GM12874 (cell line): ENCODE data around the gene SPACA6.

Experiments used
- TF ChIP-seq, protein P1 (sequence below): IDR thresholded peaks from 2 replicates; pipeline ENCODE4 v1.5.1; 2011; ENCODE audit warnings: low read depth, mild to moderate bottlenecking, control low read depth, low read length, moderate library complexity; ENCODE audit not compliant: insufficient read depth

Gene SPACA6

GRCh38 chr19:51654783-51655182 lies 38.3 kb upstream of the SPACA6 start:
- TF ChIP-seq, protein P1, sequence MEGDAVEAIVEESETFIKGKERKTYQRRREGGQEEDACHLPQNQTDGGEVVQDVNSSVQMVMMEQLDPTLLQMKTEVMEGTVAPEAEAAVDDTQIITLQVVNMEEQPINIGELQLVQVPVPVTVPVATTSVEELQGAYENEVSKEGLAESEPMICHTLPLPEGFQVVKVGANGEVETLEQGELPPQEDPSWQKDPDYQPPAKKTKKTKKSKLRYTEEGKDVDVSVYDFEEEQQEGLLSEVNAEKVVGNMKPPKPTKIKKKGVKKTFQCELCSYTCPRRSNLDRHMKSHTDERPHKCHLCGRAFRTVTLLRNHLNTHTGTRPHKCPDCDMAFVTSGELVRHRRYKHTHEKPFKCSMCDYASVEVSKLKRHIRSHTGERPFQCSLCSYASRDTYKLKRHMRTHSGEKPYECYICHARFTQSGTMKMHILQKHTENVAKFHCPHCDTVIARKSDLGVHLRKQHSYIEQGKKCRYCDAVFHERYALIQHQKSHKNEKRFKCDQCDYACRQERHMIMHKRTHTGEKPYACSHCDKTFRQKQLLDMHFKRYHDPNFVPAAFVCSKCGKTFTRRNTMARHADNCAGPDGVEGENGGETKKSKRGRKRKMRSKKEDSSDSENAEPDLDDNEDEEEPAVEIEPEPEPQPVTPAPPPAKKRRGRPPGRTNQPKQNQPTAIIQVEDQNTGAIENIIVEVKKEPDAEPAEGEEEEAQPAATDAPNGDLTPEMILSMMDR, result no peak

DNA sequence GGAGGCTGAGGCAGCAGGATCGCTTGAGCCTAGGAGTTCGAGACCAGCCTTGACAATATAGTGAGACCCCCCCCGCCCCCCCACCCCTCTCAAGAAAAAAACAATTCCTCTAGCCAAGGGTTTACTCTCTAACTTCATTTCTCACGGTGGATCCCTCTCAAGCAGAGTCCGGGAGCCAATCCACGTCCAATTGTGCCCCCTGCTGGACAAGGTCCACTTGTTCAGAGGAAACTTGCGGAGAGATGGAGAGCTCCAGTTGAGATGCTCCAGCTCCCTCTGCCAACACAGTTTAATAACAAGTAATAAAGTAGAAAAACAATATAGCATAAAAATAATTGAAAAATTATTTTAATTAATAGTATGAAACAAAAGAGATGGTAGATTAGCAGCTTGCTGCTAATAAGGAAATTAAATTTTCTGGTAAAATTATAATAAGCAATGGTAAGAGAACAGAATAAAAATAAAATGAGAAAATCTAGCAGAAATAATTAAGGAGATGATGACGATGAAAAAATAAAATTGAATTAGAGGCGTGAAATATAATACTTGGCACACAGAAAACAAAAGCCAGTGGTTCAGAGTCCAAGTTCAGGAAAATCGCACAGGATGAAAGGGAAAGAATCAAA lies 32.0 kb upstream of the SPACA6 start:
- TF ChIP-seq, protein P1, result peak; percentile 71

DNA sequence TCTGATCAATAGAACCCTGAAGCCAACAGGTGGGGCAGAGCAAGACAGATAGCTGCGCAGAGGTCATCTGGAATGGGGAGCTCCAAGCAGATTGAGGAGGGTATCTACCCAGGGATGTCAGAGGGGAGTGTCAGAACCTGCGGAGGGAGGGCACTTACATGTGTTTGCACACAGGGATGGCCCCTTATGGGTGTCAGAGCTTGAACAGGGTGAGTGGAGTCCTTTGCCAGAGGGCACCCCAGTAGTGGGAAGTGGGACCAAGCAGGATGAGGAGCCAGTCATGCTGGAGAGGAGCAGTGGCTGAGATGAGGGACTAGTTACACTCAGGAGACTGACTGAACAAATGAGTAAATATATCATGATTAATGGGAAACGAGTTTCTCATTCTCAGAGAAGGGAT lies 29.5 kb upstream of the SPACA6 start:
- TF ChIP-seq, protein P1, result no peak

GRCh38 chr19:51664131-51664530 lies 29.0 kb upstream of the SPACA6 start:
- TF ChIP-seq, protein P1, result no peak

GRCh38 chr19:51664997-51665396 lies 28.1 kb upstream of the SPACA6 start:
- TF ChIP-seq, protein P1, result no peak

DNA sequence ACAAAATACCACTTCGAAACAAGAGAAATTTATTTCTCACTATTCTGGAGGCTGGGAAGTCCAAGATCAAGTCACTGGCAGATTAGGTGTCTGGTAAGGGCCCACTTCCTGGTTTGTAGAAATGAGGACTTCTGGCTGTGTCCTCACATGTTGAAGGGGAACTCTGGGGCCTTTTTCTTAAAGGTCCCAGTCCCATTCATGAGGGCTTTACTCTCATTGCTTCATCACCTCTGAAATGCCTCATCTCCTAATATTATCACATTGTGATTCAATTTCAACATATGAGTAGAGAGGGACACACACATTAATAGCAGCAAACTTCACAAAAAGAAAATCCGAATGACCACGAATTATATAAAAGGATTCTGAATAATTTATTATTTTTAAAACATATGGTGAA lies 24.9 kb upstream of the SPACA6 start:
- TF ChIP-seq, protein P1, result no peak

DNA sequence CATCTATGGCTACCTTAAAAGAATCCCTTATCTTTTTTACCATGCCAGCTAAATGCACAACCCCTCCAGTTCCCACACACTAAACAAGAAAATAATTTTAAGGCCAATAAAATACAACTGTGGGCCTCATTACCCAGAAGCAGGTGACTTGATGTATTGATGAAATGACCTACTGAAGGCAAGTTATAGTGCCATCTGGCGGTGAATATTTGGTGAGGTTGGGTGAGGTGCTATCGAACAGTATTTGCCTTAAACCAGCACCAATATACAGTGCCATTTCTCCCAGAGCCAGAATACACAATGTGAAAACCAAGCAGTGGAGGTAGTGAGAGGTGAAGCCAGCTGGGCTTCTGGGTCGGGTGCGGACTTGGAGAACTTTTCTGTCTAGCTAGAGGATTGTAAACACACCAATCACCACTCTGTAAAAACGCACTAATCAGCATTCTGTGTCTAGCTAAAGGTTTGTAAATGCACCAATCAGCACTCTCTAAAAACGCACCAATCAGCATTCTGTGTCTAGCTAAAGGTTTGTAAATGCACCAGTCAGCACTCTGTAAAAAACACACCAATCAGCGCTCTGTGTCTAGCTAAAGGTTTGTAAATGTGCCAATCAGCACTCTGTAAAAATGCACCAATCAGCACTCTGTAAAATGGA lies 17.1 kb upstream of the SPACA6 start:
- TF ChIP-seq, protein P1, result peak; percentile 37
